Right atrium auricular region (tissue), 2 donors: Measurements from ENCODE around the gene RIMS1. TPM values are rescaled to one million over a fixed set of nuclear protein-coding genes. Genes with fewer than 3 reads are reported as not detected.

ENCODE experiments used
- DNase-seq: peaks from one replicate; pipeline ENCODE4 v3.0.0-alpha.2; 2019; ENCODE audit warnings: low spot score
- H3K27ac ChIP-seq, 2 donors: fragments of 200-600 bp; sonication (generic); 1 replicate in 1 of 2; 2 replicates in 1 of 2; pipeline ENCODE4 v1.5.1; 2016 to 2019
- H3K27me3 ChIP-seq, 2 donors: fragments of 200-600 bp; sonication (generic); one replicate each; pipeline versions ENCODE4 v1.5.1 to v1.6.0; 2017 to 2019
- H3K36me3 ChIP-seq: fragments of 200-600 bp; sonication (generic); one replicate; pipeline ENCODE4 v1.5.1; 2016
- H3K4me1 ChIP-seq, 2 donors: fragments of 200-600 bp; sonication (generic); one replicate each; pipeline versions ENCODE4 v1.5.1 to v1.6.0; 2017 to 2019
- H3K4me3 ChIP-seq, 2 donors: fragments of 200-600 bp; sonication (generic); 1 replicate in 1 of 2; 2 replicates in 1 of 2; pipeline ENCODE4 v1.5.1; 2017 to 2019; ENCODE audit warnings: mild to moderate bottlenecking in 1 of 2, moderate library complexity in 1 of 2
- H3K9me3 ChIP-seq, 2 donors: fragments of 200-600 bp; sonication (generic); one replicate each; pipeline ENCODE4 v1.5.1; 2019
- total RNA-seq, 2 donors: library from RNA; depleted of rRNA; stranded (reverse); fragments of >200 nt; gene quantifications; one replicate each; pipeline ENCODE4 v1.1.0, GENCODE V29; 2016
- TF ChIP-seq, protein P1 (sequence below), 2 donors: fragments of 200-600 bp; sonication (generic); IDR thresholded peaks; one replicate each; pipeline ENCODE4 v1.5.1; 2019; ENCODE audit warnings: antibody characterized with exemption in 2 of 2

RIMS1 gene
- total RNA-seq, 2 donors from 2014 or later = 0.55 to 1.3 TPM

DNA sequence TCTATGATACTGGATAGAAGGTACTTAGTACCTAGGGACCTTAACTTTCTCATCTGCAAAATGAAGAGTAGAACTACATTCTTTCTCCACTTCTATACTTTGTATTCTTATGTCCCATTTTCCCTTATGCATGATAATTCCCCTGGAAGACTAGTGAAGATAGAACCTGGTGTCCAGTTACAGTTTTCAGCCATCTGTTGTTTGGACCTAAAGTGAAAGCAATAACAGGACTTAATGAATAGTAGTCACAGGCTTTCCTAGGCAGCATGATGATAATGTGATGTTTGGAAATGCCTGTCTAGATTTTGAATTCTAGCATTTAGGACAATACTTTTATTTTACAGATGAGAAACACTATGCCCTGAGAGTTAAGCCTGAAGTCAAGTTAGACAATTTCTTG lies 153.8 kb downstream of the RIMS1 start:
- Histone ChIP-seq H3K9me3 (no peaks in the 10 kb centered on the region), H3K36me3 (no peaks in the 10 kb centered on the region), H3K4me1 (no peaks in the 10 kb centered on the region), H3K27me3 (no peaks in the 10 kb centered on the region), H3K27ac (no peak overlapping the region), H3K4me3 (no peak overlapping the region)
- TF ChIP-seq, protein P1, sequence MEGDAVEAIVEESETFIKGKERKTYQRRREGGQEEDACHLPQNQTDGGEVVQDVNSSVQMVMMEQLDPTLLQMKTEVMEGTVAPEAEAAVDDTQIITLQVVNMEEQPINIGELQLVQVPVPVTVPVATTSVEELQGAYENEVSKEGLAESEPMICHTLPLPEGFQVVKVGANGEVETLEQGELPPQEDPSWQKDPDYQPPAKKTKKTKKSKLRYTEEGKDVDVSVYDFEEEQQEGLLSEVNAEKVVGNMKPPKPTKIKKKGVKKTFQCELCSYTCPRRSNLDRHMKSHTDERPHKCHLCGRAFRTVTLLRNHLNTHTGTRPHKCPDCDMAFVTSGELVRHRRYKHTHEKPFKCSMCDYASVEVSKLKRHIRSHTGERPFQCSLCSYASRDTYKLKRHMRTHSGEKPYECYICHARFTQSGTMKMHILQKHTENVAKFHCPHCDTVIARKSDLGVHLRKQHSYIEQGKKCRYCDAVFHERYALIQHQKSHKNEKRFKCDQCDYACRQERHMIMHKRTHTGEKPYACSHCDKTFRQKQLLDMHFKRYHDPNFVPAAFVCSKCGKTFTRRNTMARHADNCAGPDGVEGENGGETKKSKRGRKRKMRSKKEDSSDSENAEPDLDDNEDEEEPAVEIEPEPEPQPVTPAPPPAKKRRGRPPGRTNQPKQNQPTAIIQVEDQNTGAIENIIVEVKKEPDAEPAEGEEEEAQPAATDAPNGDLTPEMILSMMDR (IDR thresholded peaks at IDR 0.05) = no peak
- DNase-seq = no peak

DNA sequence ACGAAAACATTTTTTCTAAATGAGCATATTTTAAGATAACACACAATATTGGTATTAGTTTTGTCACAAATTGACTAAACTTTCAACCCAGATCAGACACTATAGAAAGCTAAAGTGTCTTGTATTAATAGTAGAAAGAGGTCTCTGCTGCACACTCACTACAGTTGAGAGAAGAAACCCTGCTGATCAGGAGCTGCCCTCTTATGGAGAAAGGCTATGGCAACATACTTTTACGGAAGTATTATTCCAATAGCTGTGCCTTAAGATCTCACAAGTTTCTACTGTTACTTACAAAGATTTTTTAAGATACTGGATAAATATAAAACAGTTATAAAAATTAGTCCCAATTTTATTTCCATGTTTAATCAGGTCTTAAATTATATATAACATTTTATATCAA lies 155.7 kb downstream of the RIMS1 start:
- H3K9me3 ChIP-seq = no peaks in the 10 kb centered on the region
- DNase-seq = no peak
- no peak overlapping the region for H3K27ac ChIP-seq
- H3K27me3 ChIP-seq = no peaks in the 10 kb centered on the region
- TF ChIP-seq, protein P1 (IDR thresholded peaks at IDR 0.05) = no peak
- no peaks in the 10 kb centered on the region for H3K4me1 ChIP-seq
- no peaks in the 10 kb centered on the region for H3K36me3 ChIP-seq
- H3K4me3 ChIP-seq = no peak overlapping the region

DNA sequence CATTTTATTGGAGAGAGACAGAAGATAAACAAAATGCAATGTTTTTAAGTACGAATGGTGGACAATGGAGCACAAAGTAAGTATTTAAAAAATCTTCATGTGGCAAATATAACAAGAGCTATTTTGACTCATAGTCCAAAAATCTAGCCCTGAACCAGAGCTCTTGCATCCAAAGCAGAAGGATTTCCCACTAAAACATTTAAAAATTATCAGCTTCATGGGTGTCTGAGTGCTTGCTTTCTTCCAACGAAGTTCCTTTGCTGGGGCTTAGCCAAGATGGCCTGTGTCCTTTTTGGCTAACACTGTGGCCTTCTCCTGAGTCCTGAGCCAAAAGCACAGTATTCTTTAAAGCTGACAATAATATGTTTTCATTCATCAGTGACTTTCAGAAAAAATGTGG lies 161.7 kb downstream of the RIMS1 start:
- no peaks in the 10 kb centered on the region for H3K36me3 ChIP-seq
- no peak overlapping the region for H3K4me3 ChIP-seq
- TF ChIP-seq, protein P1 (IDR thresholded peaks at IDR 0.05) = no peak
- no peak overlapping the region for H3K27ac ChIP-seq
- DNase-seq = no peak
- no peaks in the 10 kb centered on the region for H3K9me3 ChIP-seq
- no peaks in the 10 kb centered on the region for H3K27me3 ChIP-seq
- H3K4me1 ChIP-seq = no peaks in the 10 kb centered on the region

DNA sequence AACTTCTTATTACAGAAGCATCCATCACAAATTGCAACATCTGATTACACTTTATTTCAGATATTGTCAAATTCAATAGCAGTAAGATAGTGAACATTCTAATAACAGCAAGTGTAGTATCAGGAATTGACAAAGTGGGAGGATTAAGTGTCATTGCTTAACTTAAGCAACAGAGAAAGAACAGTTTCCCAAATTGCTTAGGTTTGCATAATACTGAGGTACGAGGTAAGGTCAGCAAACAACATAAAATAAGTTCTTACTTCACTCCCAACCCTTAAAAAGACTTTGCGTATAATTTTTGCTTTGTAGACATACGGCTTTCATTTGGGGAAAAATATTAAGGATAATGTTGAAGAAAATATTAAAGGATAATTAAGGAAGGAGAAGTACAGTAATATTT lies 163.0 kb downstream of the RIMS1 start:
- H3K27ac ChIP-seq = no peak overlapping the region
- no peak for DNase-seq

DNA sequence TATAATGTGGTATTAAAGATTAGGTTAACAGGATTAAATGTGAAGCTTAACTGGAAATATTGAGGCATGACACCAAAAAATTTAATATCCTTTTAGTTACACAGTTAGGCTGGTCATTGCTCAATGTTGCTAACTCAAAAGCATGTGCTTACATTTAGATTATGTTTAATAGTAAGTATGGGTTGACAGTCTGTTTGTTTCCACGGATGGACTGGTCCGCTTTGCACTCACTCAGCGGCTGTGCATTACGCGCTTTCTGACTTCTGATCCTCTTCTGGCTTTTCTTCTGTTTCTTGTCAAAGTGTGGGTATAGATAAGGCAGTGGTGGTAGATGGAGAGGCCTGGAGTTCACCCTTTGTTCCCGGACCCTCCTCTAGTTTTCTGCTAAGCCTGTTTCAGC lies 174.9 kb downstream of the RIMS1 start:
- no peak overlapping the region for H3K4me3 ChIP-seq
- H3K4me1 ChIP-seq = no peaks in the 10 kb centered on the region
- TF ChIP-seq, protein P1 (IDR thresholded peaks at IDR 0.05) = no peak
- no peak overlapping the region for H3K27ac ChIP-seq
- no peak for DNase-seq
- H3K27me3 ChIP-seq = no peaks in the 10 kb centered on the region
- H3K36me3 ChIP-seq = no peaks in the 10 kb centered on the region
- no peaks in the 10 kb centered on the region for H3K9me3 ChIP-seq

More for the DNA sequence above, 163.0 kb downstream of the RIMS1 start:
- H3K9me3 ChIP-seq = peaks cover 0 to 4% of the 10 kb centered on the region in 2 donors
- no peaks in the 10 kb centered on the region for H3K4me1 ChIP-seq
- TF ChIP-seq, protein P1 (IDR thresholded peaks at IDR 0.05) = no peak
- H3K4me3 ChIP-seq = no peak overlapping the region
- H3K27me3 ChIP-seq = no peaks in the 10 kb centered on the region
- no peaks in the 10 kb centered on the region for H3K36me3 ChIP-seq

DNA sequence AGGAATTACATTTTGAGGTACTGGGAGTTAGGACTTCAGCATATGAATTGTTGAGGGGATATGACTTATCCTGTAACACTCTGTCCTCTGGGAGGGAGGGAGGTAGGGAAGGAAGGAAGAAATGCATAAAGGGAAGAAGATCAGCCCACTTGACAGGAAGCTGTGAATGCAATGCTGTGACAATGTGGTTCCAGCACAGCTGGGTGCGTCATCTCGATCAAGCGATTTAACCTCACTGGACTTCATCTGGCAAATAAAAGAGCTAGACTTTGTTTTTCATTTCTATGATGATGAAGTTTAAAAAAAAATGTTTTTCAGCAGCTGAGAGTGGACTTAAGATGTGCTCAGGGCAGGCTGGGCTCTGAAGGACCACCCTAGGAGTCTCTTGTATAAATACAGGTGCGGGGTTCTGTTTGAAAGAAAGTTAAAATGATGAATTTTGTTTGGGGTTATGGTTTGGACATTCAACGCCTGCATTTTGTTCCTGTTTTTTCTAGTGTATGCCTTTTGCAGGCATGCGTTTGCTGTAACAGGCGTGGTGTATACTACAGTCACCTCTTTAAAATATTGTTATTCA lies 178.1 kb downstream of the RIMS1 start:
- H3K36me3 ChIP-seq = no peaks in the 10 kb centered on the region
- DNase-seq = no peak
- no peaks in the 10 kb centered on the region for H3K9me3 ChIP-seq
- no peaks in the 10 kb centered on the region for H3K4me1 ChIP-seq
- H3K27me3 ChIP-seq = no peaks in the 10 kb centered on the region
- H3K27ac ChIP-seq = no peak overlapping the region
- no peak overlapping the region for H3K4me3 ChIP-seq
- TF ChIP-seq, protein P1 (IDR thresholded peaks at IDR 0.05) = no peak
